Activated CD4-positive, CD25-positive, alpha-beta regulatory T cell (primary cell): Measurements from ENCODE around the gene LTA4H.

ENCODE experiments used
- DNase-seq, 4 experiments: peaks; one replicate each; lab custom pipeline; 2025; lab: John Stamatoyannopoulos, UW

The LTA4H gene

DNA sequence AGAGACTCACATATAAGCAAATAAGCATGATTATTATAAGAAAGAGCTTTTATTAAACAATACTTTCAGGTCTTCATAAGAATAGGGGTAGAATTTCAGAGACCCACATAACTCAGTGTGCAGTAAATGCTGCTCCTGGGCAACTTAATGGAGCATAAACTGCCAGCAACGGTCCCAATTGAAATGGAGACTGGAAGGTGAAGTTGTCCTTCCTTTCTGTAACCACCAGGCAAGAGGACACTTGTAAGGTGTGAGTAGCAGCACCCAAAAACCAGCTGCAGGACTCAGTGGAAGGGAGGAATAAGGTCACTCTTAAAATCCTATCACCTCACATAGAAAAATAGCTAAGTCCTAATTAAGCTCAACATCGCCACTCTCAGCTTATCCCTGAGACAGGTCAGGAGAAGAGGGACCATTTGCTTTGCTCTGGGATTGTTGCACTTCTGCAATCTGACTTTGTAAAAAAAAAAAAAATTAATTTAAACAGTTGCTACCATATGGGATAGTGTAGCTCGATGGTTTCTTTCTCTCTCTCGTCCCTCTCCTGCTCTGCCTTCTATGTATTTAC lies 22.7 kb upstream of the LTA4H start:
- DNase-seq: no peak

DNA sequence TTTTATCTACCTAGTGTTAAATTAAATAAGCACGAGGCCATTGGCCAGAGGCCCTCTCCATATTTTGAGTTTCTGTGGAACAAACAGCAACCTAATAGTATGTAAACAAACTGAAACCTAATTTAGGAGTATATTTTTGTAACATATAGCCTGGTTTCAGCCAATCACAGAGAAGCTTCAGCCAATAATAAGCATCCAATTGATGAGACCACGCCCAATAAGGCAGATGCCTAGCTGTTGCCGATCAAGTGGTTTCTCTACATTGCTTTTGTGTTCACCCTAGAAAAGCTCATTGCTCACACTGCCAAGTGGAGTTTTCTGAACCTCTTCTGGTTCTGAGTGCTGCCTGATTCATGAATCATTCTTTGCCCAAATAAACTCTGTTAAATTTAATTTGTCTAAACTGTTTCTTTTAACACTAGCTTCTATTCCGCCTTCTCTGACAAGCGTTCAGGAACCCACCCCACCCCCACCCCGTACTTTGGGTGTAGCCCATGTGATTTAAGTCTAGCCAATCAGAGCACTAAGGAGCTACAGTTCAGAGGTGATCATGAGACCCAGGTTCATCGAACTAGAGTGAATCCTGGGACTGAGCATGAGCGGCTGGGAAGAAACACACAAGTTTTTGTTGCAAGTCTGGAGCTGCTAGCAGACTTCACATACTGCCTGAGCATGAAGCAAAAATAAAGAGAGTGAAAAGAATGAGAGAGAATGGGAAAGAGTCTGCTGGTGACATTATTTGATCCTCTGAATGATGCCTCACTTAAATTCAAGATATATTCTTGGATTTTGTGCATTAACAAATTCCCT lies 21.5 kb upstream of the LTA4H start:
- no peak for DNase-seq

- DNase-seq: no peak
Observed at GRCh38 chr12:96054244-96054610, 18.8 kb upstream of the LTA4H start.

- no peak for DNase-seq
Observed at GRCh38 chr12:96053476-96054243, 18.3 kb upstream of the LTA4H start.

DNA sequence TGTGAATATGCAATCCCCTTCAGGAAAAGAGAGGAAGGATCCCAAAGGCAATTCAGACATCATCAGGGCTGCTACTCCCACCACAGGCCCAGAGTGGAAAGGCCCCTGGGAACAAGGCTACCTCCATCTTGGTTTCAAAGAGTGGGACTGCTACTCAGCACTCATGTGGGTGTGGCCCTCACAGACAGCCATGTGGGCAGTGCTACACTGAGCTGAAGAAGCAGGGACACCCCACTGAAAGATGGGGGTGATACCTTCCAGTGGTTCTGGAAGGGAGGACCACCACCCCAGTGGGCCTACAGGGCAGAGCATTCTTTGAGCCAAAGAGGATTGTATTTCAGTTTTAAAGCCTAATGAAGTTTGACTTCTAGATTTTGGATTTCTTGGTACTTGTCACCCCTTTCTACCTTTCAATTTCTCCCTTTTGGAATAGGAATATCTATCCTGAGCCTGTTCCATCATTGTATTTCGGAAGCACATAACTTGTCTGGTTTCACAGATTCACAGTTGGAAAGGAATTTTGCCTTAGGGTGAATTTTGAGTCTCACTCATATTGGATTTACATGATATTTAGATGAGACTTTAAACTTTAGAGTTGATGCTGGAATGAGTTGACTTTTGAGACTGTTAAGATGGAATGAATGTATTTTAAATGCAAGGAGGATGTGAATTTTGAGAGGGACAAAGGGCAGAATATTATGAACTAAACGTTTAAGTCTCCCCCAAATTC lies 16.5 kb upstream of the LTA4H start:
- DNase-seq: no peak

- no peak for DNase-seq
Observed at GRCh38 chr12:96050139-96050538, 14.8 kb upstream of the LTA4H start.

GRCh38 chr12:96049101-96049500 lies 13.7 kb upstream of the LTA4H start:
- no peak for DNase-seq

GRCh38 chr12:96048393-96048969 lies 13.1 kb upstream of the LTA4H start:
- DNase-seq: no peak

GRCh38 chr12:96047229-96048211 lies 12.1 kb upstream of the LTA4H start:
- no peak for DNase-seq

DNA sequence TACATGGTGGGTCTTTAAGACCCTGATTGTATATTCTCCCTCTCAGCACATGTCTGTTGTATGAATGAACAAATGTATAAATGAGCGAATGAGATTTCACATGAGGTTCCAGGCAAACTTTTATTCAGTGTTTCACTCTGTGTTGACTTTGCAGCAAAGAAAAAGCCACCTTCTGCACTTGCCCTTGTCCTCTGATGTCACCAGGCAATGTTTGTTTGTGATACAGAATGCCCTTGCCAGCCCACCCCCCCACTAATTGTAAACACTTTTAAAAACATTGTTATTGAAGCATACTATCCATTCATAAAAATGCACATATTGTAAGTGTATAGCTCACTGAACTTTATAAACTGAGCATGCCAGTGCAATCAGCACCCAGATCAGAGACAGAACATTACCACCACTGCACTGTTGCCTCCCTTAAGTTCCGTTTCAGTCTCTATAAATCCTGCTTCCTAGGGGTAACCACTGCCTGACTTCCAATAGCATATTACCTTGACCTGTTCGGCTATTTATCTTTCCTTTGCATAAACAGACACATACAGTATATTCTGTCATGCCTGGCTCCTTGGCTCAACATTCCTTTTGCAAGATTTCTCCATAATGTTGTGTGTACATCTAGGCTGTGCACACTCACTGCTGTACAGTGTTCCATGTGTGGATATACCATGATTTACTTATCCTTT lies 11.3 kb upstream of the LTA4H start:
- DNase-seq: no peak

DNA sequence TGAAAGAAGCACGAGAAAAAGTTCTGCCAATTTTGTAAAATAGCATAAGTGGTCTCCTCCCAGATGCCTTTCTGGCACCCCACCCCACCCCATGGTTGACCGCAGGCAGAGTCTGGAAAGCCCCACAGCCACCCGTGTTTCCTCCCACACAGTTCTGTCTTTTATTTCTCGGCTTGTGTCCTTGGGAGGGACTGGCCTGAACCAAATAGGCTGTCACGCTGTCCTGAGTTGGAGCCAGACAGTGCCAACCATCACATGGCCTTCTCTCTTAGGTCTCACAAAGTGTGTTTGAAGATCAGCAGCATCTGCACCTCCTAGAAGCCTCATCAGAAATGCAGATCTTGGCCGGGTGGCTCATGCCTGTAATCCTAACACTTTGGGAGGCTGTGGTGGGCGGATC lies 10.2 kb upstream of the LTA4H start:
- DNase-seq: no peak

GRCh38 chr12:96044943-96045290 lies 9.5 kb upstream of the LTA4H start:
- DNase-seq: no peak

DNA sequence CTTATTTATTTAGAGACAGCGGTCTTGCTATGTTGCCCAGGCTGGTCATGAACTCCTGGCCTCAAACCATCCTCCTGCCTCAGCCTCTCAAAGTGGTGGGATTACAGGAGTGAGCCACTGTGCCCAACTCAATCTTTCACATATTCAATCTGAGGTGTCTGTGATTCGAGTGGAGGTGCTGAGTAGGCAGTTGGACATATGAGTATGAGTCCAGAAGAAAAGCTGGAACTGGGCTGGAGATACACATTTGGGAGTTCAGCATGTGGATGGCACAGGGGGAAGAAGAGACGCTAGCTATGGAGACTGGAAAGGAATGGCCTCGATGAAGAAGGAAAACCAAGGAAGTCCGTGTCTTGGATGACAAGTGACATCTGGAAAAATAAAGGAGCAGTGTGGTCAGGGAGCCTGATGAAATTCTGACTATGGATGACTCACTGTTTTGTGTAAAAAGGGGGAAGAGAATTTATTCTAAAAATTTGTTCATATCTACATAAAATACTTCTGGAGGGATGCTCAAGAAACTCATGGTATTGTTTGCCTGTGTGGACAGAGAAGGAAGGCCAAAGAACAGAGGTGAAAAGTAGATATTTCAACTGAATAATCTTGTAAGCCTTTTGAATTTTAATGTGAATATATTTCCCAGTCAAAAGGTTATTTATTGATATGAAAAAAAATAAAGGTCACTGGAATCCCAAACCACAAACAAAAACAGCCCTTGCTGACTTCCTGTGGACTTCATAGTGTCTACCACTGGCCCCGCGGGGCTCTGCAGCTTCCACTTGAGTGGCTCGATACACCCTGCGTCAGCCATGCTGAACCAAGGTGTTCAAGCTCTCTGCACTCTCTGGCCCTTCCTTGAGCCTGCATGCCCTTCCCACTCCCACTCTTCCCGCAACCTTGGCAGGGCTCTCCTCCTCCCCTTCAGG lies 8.9 kb upstream of the LTA4H start:
- no peak for DNase-seq

DNA sequence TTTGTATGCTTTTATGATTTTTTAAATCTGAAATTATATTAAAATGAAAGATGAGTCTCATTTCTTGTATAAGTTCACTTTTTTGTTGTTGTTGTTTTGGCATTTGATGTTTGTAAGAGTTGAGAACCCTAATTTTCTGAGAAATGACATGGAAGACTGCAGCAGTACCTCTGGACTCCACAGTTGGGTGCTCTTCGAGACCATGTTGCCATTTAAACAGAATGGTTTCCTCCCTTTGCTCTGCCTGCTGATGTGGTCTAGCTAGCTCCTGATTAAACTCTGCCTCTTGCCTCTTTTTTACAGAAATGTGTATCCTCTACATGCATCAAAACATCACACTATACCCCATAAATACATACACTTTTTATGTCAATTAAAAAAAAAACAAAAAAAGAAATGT lies 5.8 kb upstream of the LTA4H start:
- no peak for DNase-seq

DNA sequence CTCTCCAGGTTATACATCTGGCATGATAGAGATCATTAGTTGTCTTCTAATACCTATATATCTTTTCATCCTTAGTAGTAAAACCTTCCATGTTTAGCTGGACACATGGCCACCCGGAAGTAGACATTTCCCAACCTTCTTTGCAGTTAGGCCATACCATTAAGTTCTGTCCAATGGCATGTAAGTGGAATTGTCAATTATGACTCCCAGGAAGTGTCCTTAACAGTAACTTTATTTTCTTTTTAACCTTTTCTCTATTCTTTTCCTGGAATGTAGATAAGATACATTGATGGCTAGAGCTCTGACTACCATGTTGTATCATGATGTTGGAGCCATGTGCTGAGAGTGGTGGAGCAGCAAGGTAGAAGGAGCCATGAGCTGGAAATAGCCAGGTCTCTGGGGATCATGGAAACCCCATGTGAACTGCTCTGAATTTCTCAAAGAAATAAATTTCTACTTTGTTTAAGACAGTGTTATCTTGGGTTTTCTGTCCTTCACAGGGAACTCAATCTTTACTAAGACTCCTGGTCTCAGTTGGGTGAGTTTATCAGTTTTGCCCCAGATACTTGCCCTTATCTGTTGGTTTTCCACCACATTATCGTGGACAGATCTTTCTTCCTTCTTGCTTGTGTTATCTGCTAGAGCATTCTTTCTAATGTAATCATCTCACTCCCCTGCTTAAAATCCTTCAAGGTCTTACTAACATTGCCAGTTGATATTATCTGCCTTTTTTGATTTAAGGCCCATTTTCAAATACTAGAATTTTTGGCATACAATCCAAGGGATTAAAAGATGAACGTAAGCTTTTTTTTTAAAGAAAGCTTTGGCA lies 5.1 kb upstream of the LTA4H start:
- DNase-seq: no peak

DNA sequence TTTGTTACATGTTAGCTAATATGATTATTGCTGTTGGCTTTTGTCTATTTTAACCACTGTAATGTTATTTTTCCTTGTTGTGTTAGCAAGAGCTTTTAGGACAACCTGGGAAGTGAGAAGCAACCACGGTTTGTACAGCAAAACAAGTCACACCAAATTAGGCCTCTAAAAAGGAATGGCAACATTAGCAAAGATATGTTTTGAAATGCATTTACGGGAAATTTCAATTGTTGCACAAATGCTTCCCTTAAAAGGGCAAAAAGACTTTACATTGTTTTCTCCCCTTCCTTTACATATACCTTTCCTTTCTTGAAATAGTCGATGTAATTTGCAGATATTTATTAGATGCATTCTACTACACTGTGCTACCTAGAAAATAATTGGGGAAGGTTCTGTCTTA lies 4.1 kb upstream of the LTA4H start:
- no peak for DNase-seq

- DNase-seq: no peak
Observed at GRCh38 chr12:96036765-96037455, 1.5 kb upstream of the LTA4H start.
